ENCODE measurements around the gene PACRG. TPM values are rescaled to one million over a fixed set of nuclear protein-coding genes. Genes with fewer than 3 reads are reported as not detected.

Gene PACRG
- total RNA-seq, 5 donors from 2014 or later (not counting 1 experiment from before 2014, with no cell fraction given): 0.20 to 3.0 (median 1.2) TPM; not detected in 1

DNA sequence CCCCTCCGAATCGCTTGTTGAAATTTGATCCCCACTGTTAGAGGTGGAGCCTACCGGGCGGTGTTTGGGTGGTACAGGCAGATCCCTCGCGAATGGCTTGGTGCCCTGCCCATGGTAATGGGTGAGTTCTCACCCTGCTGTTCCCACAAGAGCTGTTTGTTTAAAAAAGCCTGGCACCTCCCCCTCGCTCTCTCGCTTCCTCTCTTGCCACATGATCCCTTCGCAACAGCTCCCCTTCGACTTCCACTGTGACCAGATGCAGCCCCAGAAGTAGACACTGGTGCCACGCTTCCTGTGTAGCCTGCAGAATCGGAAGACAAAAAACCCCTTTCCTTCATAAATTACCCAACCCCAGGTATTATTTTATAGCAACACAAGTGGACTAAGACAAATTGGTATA, 394.6 kb downstream of the PACRG start:
- H3K36me3 ChIP-seq (ENCODE audit: control insufficient read depth in 2 of 2, extremely low read depth in 1 of 2, insufficient read depth in 1 of 2, low read length in 1 of 2): no peaks in the 10 kb centered on the region
- ATAC-seq (replicated peaks in 1 of 4): no peak
- no peak overlapping the region for H3K4me3 ChIP-seq (ENCODE audit: control insufficient read depth in 1 of 2, extremely low read depth in 1 of 2, low read length in 1 of 2)
- H3K4me3 Mint-ChIP-seq: no peak overlapping the region
- WGBS (ENCODE audit: insufficient coverage): 88% methylated on average over 6 of the region's 12 CpGs
- no peaks in the 10 kb centered on the region for H3K36me3 Mint-ChIP-seq
- H3K27ac Mint-ChIP-seq: no peak overlapping the region
- no peaks in the 10 kb centered on the region for H3K4me1 Mint-ChIP-seq
- ChIA-PET CTCF (no interaction called here), POLR2A (no interaction called here)
- H3K27ac ChIP-seq (ENCODE audit: low read length): no peak overlapping the region
- no peaks in the 10 kb centered on the region for H3K27me3 ChIP-seq (replicated peaks in 1 of 2; ENCODE audit: control insufficient read depth in 2 of 2, extremely low read depth in 1 of 2, insufficient read depth in 2 of 2, low read length in 1 of 2)
- H3K9me3 Mint-ChIP-seq: peaks cover 3 to 5% (median 5%) of the 10 kb centered on the region in 3 donors
- DNase-seq: no peak
- no peaks in the 10 kb centered on the region for H3K9me3 ChIP-seq
- no peaks in the 10 kb centered on the region for H3K27me3 Mint-ChIP-seq
- no peaks in the 10 kb centered on the region for H3K4me1 ChIP-seq (ENCODE audit: control insufficient read depth in 1 of 2, extremely low read depth in 1 of 2, insufficient read depth in 2 of 2, low read length in 2 of 2)

DNA sequence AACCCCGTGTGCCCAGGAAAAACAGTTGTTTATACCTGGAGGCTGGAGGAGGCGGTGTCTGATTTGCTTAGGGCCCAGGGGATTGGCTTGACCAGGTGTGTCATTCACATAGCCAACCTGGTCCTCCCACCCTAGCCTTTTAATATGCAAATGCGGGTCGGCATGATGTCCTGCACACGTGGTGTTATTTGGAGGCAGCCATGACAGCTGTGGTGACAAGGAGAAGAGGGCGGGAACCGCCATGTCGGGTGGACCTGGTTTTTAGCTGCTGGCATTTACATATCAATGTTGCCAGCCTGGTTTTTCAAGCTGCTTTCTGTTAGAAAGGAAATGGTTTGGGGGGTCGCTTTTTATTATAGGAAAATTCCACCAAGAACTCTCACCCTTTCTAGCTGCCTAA, 395.3 kb downstream of the PACRG start:
- WGBS (ENCODE audit: insufficient coverage): 73% methylated on average over 3 of the region's 9 CpGs
- CTCF ChIA-PET: no interaction called here

DNA sequence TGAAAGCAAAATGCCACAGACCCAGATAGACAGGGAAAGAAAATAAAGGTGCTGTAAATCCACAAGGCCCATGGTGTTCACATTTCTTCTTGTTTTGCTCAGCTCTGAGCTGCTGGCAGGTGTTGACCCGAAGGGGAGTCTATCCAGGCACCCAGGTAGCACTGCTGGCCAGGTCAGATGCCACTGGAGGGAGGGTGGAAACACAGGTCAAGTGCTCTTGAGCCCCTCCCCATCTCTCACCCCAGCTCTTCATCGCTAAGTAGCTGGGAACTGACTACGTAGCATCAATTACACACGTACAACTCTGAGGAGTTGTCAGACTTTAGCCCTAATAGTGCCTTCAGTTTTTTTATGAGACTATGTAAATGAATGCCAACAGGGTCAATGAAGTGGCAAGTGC, 399.0 kb downstream of the PACRG start:
- Mint-ChIP-seq H3K27me3 (no peaks in the 10 kb centered on the region), H3K9me3 (peaks cover 3 to 5% (median 5%) of the 10 kb centered on the region in 3 donors), H3K4me3 (no peak overlapping the region), H3K4me1 (no peaks in the 10 kb centered on the region), H3K36me3 (no peaks in the 10 kb centered on the region), H3K27ac (no peak overlapping the region)
- no peaks in the 10 kb centered on the region for H3K36me3 ChIP-seq (ENCODE audit: control insufficient read depth in 2 of 2, extremely low read depth in 1 of 2, insufficient read depth in 1 of 2, low read length in 1 of 2)
- CTCF ChIA-PET: no interaction called here
- no peaks in the 10 kb centered on the region for H3K4me1 ChIP-seq (ENCODE audit: control insufficient read depth in 1 of 2, extremely low read depth in 1 of 2, insufficient read depth in 2 of 2, low read length in 2 of 2)
- H3K27me3 ChIP-seq (replicated peaks in 1 of 2; ENCODE audit: control insufficient read depth in 2 of 2, extremely low read depth in 1 of 2, insufficient read depth in 2 of 2, low read length in 1 of 2): no peaks in the 10 kb centered on the region
- H3K27ac ChIP-seq (ENCODE audit: low read length): no peak overlapping the region
- no peaks in the 10 kb centered on the region for H3K9me3 ChIP-seq
- POLR2A ChIA-PET: no interaction called here
- no CpG with 5 or more reads among the region's 4 CpGs for WGBS (ENCODE audit: insufficient coverage)
- H3K4me3 ChIP-seq (ENCODE audit: control insufficient read depth in 1 of 2, extremely low read depth in 1 of 2, low read length in 1 of 2): no peak overlapping the region
- DNase-seq: no peak
- no peak for ATAC-seq (replicated peaks in 1 of 4)

More for the DNA sequence above, 395.3 kb downstream of the PACRG start:
- no peak overlapping the region for H3K27ac ChIP-seq (ENCODE audit: low read length)
- POLR2A ChIA-PET: no interaction called here
- DNase-seq (no peak), ATAC-seq (replicated peaks in 1 of 4) (no peak)
- peaks cover 3 to 5% (median 5%) of the 10 kb centered on the region in 3 donors for H3K9me3 Mint-ChIP-seq
- H3K36me3 ChIP-seq (ENCODE audit: control insufficient read depth in 2 of 2, extremely low read depth in 1 of 2, insufficient read depth in 1 of 2, low read length in 1 of 2): no peaks in the 10 kb centered on the region
- H3K4me1 Mint-ChIP-seq: no peaks in the 10 kb centered on the region
- no peak overlapping the region for H3K4me3 ChIP-seq (ENCODE audit: control insufficient read depth in 1 of 2, extremely low read depth in 1 of 2, low read length in 1 of 2)
- H3K27ac Mint-ChIP-seq: no peak overlapping the region
- no peaks in the 10 kb centered on the region for H3K27me3 Mint-ChIP-seq
- no peaks in the 10 kb centered on the region for H3K9me3 ChIP-seq
- no peaks in the 10 kb centered on the region for H3K27me3 ChIP-seq (replicated peaks in 1 of 2; ENCODE audit: control insufficient read depth in 2 of 2, extremely low read depth in 1 of 2, insufficient read depth in 2 of 2, low read length in 1 of 2)
- H3K4me1 ChIP-seq (ENCODE audit: control insufficient read depth in 1 of 2, extremely low read depth in 1 of 2, insufficient read depth in 2 of 2, low read length in 2 of 2): no peaks in the 10 kb centered on the region
- no peaks in the 10 kb centered on the region for H3K36me3 Mint-ChIP-seq
- H3K4me3 Mint-ChIP-seq: no peak overlapping the region

DNA sequence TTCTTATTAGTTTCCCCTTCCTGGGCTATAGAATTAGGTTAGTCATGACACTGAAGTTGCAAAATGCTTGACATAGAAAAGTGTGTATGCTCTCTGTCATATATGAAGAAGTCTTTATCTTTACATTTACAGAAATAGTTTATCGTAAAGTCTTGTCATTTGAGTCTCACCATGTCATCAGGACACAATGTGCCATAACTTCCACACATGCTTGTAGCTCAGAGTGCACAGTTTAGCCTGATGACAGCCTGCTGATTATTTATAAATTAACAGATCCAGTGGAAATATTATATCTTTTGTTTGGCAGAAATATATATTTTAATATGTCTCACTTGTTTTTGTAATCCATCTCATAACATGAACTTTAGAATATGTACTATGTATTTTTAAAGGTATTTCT, 399.8 kb downstream of the PACRG start:
- ChIA-PET CTCF (interaction anchor here in 1 of 2 donors (0.5 kb wide), 1 partner anchor 833 kb away, joined by 7 read pairs; no protein-coding TSS in a partner anchor), POLR2A (no interaction called here)
- Mint-ChIP-seq H3K36me3 (no peaks in the 10 kb centered on the region), H3K27ac (no peak overlapping the region), H3K4me1 (no peaks in the 10 kb centered on the region), H3K27me3 (no peaks in the 10 kb centered on the region), H3K4me3 (no peak overlapping the region), H3K9me3 (peaks cover under 1 to 3% (median 1%) of the 10 kb centered on the region in 3 donors)
- H3K4me3 ChIP-seq (ENCODE audit: control insufficient read depth in 1 of 2, extremely low read depth in 1 of 2, low read length in 1 of 2): no peak overlapping the region
- H3K27me3 ChIP-seq (replicated peaks in 1 of 2; ENCODE audit: control insufficient read depth in 2 of 2, extremely low read depth in 1 of 2, insufficient read depth in 2 of 2, low read length in 1 of 2): no peaks in the 10 kb centered on the region
- H3K36me3 ChIP-seq (ENCODE audit: control insufficient read depth in 2 of 2, extremely low read depth in 1 of 2, insufficient read depth in 1 of 2, low read length in 1 of 2): no peaks in the 10 kb centered on the region
- DNase-seq (no peak), ATAC-seq (replicated peaks in 1 of 4) (no peak)
- H3K27ac ChIP-seq (ENCODE audit: low read length): no peak overlapping the region
- WGBS (ENCODE audit: insufficient coverage): no CpG with 5 or more reads among the region's 1 CpG
- H3K4me1 ChIP-seq (ENCODE audit: control insufficient read depth in 1 of 2, extremely low read depth in 1 of 2, insufficient read depth in 2 of 2, low read length in 2 of 2): no peaks in the 10 kb centered on the region
- H3K9me3 ChIP-seq: no peaks in the 10 kb centered on the region

DNA sequence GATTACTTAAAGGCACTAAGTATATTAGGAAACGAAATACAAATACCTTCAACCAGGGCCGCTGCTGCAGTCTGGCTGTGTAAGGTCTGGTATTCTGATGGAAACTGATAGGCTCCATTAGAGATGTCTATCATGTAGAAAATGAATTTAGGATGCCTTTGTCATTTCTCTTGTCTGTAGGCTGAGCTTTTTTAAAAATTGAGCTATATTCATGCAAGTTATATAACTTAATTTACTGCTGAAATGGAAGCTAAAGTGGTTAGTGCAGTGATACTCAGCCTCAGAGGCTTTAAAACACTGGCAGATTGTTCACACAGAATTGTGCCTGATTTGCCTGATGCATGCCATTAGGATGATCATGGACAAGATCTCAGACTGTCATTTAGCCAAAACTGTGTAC, 400.6 kb downstream of the PACRG start:
- Histone ChIP-seq H3K27ac (ENCODE audit: low read length) (no peak overlapping the region), H3K4me3 (ENCODE audit: control insufficient read depth in 1 of 2, extremely low read depth in 1 of 2, low read length in 1 of 2) (no peak overlapping the region), H3K9me3 (no peaks in the 10 kb centered on the region), H3K27me3 (replicated peaks in 1 of 2; ENCODE audit: control insufficient read depth in 2 of 2, extremely low read depth in 1 of 2, insufficient read depth in 2 of 2, low read length in 1 of 2) (no peaks in the 10 kb centered on the region), H3K4me1 (ENCODE audit: control insufficient read depth in 1 of 2, extremely low read depth in 1 of 2, insufficient read depth in 2 of 2, low read length in 2 of 2) (no peaks in the 10 kb centered on the region), H3K36me3 (ENCODE audit: control insufficient read depth in 2 of 2, extremely low read depth in 1 of 2, insufficient read depth in 1 of 2, low read length in 1 of 2) (no peaks in the 10 kb centered on the region)
- Mint-ChIP-seq H3K27me3 (no peaks in the 10 kb centered on the region), H3K36me3 (no peaks in the 10 kb centered on the region), H3K9me3 (no peaks in the 10 kb centered on the region), H3K4me3 (no peak overlapping the region), H3K27ac (no peak overlapping the region), H3K4me1 (no peaks in the 10 kb centered on the region)
- no CpG with 5 or more reads among the region's 2 CpGs for WGBS (ENCODE audit: insufficient coverage)
- no peak for DNase-seq
- ChIA-PET CTCF (interaction anchor here in 1 of 2 donors (0.5 kb wide), 1 partner anchor 833 kb away, joined by 7 read pairs; no protein-coding TSS in a partner anchor), POLR2A (no interaction called here)
- ATAC-seq (replicated peaks in 1 of 4): no peak

DNA sequence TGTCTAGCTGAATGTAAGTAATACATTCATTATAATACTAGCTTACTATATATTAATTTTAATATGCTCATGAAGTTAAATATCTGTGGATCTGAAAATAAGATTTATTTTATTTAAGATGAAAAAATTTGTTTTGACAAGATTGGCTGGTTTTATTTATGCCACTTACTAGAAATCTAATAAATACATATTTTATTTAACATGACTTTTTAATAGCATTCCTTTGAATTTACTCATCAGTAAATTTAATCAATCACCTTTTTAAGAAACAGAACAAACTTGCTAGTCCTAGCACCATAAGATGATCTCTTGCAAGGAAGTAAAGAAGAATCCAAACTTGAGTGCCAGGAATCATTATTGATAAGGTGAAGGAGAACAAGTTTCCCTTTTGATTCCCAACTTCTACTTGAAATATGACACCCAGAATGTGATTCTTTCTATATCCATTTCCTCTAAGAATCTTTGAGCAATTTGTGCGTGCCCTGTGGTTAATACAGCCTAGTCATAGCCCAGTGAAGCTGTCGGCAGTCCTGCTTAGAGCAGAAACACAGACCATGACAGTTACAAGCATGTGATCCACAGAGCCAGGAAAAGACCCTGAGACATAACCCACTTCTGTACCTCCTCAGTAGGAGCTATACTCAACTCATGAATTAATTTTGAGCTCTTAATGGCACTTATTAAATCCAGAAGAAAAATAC, 404.4 kb downstream of the PACRG start:
- H3K27ac ChIP-seq (ENCODE audit: low read length): no peak overlapping the region
- Mint-ChIP-seq H3K27me3 (no peaks in the 10 kb centered on the region), H3K4me1 (no peaks in the 10 kb centered on the region), H3K27ac (no peak overlapping the region), H3K9me3 (no peaks in the 10 kb centered on the region), H3K36me3 (no peaks in the 10 kb centered on the region), H3K4me3 (no peak overlapping the region)
- WGBS (ENCODE audit: insufficient coverage): 75% methylated on average over 2 of the region's 2 CpGs
- ATAC-seq (replicated peaks in 1 of 4): no peak
- no peaks in the 10 kb centered on the region for H3K4me1 ChIP-seq (ENCODE audit: control insufficient read depth in 1 of 2, extremely low read depth in 1 of 2, insufficient read depth in 2 of 2, low read length in 2 of 2)
- H3K36me3 ChIP-seq (ENCODE audit: control insufficient read depth in 2 of 2, extremely low read depth in 1 of 2, insufficient read depth in 1 of 2, low read length in 1 of 2): no peaks in the 10 kb centered on the region
- no peak for DNase-seq
- no peak overlapping the region for H3K4me3 ChIP-seq (ENCODE audit: control insufficient read depth in 1 of 2, extremely low read depth in 1 of 2, low read length in 1 of 2)
- no peaks in the 10 kb centered on the region for H3K9me3 ChIP-seq
- no peaks in the 10 kb centered on the region for H3K27me3 ChIP-seq (replicated peaks in 1 of 2; ENCODE audit: control insufficient read depth in 2 of 2, extremely low read depth in 1 of 2, insufficient read depth in 2 of 2, low read length in 1 of 2)
- POLR2A ChIA-PET: no interaction called here
- CTCF ChIA-PET: no interaction called here

DNA sequence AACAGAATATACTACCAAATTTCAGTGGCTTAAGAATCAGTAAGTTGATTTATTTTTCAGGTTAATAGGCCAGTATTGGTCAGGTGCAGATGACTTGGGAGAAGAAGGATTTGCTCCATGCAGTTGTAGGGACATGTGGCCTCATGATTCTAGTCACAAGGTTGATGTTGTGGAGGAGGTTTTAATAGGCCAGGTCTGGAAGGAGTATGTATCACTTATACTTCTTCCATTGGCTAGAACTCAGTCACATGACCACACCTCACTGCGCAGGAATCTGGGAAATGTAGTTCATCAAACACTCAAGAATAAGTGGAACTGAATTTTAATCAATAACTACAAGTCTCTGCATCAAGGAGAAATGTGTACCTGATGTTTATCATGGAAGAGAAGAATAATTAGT, 405.2 kb downstream of the PACRG start:
- no CpG with 5 or more reads among the region's 1 CpG for WGBS (ENCODE audit: insufficient coverage)
- Mint-ChIP-seq H3K9me3 (no peaks in the 10 kb centered on the region), H3K27me3 (no peaks in the 10 kb centered on the region), H3K4me3 (no peak overlapping the region), H3K4me1 (no peaks in the 10 kb centered on the region), H3K36me3 (no peaks in the 10 kb centered on the region), H3K27ac (no peak overlapping the region)
- Histone ChIP-seq H3K4me1 (ENCODE audit: control insufficient read depth in 1 of 2, extremely low read depth in 1 of 2, insufficient read depth in 2 of 2, low read length in 2 of 2) (no peaks in the 10 kb centered on the region), H3K27me3 (replicated peaks in 1 of 2; ENCODE audit: control insufficient read depth in 2 of 2, extremely low read depth in 1 of 2, insufficient read depth in 2 of 2, low read length in 1 of 2) (peaks cover 0 to 6% of the 10 kb centered on the region in 2 experiments), H3K36me3 (ENCODE audit: control insufficient read depth in 2 of 2, extremely low read depth in 1 of 2, insufficient read depth in 1 of 2, low read length in 1 of 2) (no peaks in the 10 kb centered on the region), H3K9me3 (no peaks in the 10 kb centered on the region), H3K4me3 (ENCODE audit: control insufficient read depth in 1 of 2, extremely low read depth in 1 of 2, low read length in 1 of 2) (no peak overlapping the region), H3K27ac (ENCODE audit: low read length) (no peak overlapping the region)
- ATAC-seq (replicated peaks in 1 of 4) (no peak), DNase-seq (no peak)
- ChIA-PET CTCF (no interaction called here), POLR2A (no interaction called here)
